CD4-positive, alpha-beta T cell treated with Interleukin-4 for 4 hours (primary cell): ENCODE measurements around the gene DVL1.
"Not testable (repeated sequence)": the region's sequence is repeated elsewhere in the genome, so short reads cannot be mapped to it uniquely, and the experiment has no call there.

Source experiments
- DNase-seq: peaks from one replicate; pipeline ENCODE4 v3.0.0-alpha.2; 2020

DVL1 gene

DNA sequence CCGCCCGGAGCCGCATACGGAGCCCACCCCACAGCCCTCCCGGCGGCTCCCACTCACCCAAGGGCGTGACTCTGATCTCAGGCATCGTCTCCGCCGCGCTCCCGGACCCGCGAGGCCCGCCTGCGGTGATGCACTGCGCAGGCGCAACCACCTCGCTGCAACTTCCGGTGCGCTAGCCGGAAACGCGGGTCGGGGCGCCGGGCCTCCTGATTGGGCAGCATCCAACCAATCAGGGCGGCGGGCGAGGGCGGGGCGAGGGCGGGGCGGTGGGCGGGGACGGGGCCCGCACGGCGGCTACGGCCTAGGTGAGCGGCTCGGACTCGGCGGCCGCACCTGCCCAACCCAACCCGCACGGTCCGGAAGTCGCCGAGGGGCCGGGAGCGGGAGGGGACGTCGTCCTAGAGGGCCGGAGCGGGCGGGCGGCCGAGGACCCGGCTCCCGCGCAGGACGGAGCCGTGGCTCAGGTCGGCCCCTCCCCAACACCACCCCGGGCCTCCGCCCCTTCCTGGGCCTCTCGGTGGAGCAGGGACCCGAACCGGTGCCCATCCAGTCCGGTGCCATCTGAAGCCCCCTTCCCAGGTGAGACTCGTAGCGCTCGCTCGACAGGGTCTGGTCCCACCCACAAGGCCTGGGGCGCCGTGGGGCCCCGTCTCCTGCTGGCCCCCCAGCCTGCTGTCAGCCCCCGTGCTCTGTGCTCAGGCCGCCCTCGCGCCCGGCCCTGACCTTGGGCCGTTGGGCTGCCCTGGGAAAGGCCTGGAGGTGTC, 24.5 kb downstream of the DVL1 start, which contains the start of the genes CPTP and INTS11:
Gene CPTP (plus strand): TSS at position 279 of the 764 bp plus-strand sequence. CDS start 2,109 bp downstream, outside the sequence.
Gene INTS11 (minus strand): TSS at position 137 of the 764 bp plus-strand sequence. CDS start 52 bp downstream, at position 85.
- DNase-seq: peak; percentile 93

DNA sequence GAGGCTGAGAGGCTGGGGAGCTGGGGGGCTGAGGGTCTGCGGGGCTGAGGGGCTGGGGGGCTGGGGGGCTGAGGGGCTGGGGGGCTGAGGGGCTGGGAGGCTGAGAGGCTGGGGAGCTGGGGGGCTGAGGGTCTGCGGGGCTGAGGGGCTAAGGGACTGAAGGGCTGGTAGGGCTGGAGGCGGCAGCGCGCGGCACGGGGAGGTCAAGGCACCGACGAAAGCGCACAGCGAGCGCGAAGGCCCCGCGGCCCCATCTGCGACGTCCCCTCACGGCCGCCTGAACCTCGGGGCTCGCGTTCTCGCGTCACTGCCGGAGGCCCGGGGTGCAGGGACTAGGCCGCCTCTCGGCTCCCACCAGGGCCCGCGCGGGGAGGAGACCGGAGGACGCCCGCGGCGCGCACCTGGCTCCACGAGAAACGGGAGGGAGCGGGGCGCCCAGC, 25.1 kb downstream of the DVL1 start:
- DNase-seq: no peak

DNA sequence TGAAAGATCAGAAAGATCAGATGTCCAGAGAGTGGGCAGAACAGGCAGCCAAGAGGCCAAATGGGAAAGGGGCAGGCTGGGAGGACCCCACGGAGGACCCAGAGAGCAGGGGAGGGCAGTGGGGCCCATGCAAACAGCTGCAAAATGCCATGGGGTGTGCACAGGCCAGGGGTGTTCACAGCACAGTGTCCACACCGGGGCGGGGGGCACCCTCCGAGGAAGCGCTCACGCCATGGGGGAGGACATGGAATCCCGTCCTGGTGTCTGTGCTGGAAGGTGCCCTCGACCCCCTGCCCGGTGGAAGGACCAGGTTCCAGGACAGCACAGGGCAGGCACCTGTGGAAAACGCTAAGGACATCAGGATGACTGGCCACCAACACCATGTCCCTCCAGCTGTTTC, 26.3 kb downstream of the DVL1 start:
- DNase-seq: no peak

DNA sequence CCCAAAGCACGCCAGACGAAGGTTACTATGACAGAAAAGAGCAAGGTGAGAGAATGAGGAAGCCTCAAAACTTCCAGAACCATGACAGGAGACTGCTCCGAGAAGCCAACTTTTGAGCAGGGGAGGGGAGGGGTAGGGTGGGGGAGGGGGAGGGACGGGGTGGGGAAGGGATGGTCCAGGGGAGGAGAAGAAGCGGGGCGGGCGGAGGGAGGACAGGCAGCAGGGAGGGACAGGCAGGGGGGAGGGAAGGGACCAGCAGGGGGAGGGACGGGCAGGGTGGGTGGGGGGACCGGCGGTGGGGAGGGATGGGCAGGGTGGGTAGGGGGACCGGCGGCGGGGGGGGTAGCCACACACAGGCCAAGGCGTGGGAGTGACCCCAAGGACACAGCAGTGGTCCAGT, 26.8 kb downstream of the DVL1 start:
- DNase-seq: no peak

DNA sequence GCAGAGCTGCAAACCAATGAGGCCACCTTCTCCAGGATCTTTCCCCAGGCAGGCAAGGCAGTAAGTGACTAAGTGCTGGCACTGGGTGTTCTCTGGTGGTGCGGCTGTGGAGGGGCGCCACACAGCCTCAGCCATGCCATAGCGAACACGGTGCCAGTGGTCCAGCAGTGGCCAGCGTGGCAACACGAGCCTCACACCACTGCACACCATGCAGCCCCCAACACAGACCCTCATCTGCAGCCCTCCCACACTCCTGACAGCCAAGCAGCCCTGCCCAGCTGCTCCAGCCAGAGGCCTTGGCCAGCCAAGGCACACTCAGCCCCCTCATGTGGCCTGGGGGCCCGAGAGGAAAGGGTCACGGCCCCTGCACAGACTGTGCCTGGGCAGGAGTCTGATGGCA, 27.7 kb downstream of the DVL1 start:
- DNase-seq: no peak

DNA sequence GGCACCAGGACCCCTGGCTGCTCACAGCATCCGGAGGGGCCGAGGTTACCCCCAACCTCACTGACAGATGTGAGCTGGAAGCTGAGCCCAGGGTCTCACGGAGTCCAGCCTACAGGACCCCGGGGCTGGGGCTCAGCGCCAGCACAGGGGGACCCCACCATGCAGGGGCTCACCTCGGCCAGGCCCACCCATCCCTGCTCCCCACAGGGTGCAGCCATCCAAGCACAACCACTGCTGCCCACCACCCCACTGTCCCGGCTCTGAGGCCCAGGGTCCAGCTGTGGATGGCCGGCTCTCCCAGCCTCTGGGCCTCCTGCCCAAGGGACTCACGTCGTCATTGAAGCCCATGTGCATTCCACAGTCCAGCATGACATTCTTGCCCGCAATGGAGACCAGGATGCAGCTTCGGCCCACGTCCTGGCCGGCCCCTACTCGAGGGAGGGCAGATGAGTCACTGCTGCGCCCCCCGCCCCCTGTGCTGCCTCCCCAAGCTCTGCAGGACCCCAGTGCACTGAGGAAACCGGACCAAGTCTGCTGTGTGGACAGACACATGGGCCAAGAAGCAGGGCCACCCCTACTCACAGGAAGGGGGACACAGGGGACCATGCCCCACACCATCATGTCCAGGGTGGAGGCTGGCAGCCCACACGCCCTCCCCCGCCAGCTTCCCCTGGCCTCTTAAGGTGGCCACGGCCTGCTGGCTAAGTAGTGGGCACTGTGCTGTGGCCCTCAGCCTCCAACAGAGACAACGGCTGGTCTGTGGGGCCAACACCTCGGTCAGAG, 28.4 kb downstream of the DVL1 start:
- DNase-seq: no peak

DNA sequence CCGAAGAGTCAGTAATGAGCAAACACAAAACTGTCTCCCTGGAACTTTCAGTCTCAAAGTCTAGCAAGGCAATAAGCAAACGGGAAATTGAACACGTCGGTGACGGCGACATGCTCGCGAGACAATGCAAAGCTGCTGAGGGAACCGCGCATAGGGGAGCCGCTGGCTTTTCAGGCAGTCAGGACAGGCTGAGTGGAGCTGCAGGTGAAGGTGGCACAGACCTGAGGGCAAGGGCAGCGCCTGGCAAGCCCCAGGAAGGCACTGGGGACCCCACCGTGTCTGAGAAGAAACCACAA, 29.6 kb downstream of the DVL1 start:
- DNase-seq: no peak

DNA sequence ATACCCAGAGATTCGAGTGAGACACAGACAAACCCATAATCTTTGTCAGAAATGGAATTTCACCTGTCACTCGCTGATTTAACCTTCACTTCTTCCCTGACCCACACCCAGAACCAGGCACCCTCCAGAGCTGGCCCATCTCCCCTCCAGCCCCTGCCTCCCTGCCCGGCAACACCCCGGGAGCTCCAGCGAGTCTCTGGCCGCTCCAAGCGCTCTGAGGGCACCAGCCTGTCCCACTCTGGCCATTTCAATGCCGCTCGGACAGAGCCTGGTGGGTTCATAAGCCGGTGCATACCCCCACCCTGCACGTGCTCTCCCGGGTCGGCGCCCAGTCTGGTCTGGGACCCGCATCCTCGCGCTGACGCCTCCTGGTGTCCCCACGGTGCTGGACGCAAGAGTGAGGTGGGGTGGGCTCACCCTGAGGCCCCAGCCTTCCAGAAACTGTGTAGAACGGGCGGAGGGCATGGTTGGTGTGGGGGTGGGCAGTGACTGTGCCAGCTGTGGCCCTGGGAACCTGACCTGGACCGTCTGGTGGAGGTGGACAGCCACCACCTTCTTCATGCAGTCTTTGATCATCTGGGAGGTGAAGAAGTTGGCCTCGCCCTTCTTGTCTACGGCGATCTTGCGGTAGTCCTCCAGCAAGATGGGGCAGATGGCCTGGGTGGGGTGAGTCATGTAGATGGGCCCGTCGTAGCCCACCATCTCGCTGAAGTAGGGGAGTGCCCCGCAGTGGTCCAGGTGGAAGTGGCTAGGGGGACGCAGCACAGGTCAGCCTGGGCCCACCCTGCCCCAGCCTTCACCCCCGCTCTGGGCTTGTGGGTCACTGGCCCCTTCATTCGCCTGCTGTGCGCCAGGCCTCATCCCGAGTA, 30.2 kb downstream of the DVL1 start:
- no peak for DNase-seq

DNA sequence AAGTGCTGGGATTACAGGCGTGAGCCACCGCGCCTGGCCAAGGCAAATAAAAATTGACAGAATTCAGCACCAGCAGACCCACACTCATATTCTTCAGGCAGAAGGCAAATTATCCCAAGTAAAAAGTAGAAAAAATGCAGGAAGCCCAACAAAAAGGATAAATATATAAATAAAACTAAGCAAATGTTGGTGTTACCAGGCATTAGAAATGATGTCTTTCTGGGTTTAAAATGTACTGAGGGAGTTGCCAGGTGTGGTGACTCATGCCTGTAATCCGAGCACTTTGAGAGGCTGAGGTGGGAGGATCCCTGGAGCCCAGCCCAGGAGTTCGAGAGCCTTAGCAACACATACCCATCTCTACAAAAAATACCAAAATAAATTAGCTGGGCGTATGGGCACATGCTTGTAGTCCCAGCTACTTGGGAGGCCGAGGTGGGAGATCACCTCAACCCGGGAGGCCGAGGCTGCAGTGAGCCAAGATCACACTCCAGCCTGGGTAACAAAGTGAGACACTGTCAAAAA, 31.0 kb downstream of the DVL1 start:
- no peak for DNase-seq

DNA sequence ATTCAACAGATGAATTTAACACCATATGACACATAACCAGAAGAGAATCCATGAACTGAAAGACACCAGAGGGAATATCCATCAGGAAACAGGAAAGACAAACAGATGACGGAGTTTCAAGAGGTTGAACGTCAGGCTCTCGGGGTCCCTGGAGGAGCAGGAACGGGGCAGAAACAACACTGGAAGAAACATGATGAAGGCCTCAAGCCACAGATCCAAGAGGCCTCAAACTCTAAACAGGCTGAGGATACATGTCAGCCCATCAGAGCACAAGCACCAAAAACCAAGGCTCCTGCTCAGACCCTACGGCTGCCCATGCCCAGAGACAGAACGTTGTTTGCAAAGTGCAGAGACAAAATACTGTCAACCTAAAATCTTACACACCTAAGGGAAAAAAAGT, 31.8 kb downstream of the DVL1 start:
- DNase-seq: no peak

DNA sequence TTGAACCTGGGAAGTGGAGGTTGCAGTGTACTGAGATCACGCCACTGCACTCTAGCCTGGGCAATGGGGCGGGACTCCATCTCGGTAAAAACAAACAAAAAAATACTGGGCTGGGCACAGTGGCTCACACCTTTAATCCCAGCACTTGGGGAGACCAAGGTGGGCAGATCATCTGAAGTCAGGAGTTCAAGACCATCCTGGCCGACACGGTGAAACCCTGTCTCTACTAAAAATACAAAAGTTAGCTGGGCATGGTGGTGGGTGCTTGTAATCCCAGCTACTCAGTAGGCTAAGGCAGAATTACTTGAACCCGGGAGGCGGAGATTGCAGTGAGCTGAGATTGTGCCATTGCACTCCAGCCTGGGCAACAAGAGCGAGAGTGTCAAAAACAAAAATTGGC, 33.0 kb downstream of the DVL1 start:
- DNase-seq: not testable (repeated sequence)

DNA sequence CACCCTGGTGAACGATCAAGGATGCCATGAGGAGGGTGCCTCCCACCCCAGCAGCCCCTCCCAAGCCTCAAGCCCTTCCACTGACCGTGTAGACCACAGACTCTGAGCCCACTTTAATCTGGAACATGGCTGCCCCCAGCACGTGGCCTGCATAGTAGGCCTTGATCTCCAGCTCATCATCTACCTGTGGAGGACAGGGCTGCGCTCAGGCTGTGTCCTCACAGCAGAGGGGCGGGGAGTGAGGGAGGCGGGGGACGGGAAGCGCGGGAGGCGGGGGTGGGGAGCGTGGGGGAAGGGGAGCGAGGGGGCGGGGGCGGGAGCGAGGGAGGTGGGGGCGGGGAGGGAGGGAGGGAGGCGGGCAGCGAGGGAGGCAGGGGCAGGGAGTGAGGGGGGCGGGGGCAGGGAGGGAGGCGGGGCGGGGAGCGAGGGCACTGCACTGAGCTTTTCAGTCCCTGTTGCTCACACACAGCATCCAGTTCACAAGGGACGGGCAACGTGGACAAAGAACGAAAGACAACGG, 33.7 kb downstream of the DVL1 start:
- no peak for DNase-seq

DNA sequence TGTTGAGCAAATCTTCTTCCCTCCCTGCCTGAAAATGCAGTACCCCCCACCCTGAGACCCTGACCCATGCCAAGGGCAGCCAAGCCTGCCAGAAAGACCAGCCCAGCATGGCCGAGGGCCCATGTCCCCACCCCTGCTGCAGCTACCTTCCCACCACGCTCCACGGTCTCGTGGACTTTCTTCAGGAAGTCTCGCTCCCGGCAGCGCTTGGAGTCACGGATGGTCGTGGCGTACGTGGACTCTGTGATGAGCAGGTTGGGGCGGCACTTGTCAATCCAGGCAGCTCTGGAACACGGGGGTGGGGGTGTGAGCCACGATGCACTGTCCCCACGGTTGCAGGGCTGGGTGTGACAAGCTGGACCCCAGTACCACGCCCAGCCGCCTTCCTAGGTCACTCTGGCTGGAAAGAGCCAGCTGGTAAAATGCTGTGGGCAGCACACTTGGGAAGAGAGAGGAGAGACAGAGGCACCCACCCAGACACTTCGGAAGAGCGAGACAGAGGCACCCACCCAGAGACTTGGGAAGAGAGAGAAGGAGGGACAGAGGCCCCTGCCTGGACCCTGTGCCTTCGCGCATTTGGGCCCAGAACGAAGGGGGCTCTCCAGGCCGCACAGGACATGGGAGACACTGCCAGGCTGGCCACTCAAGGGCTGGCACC, 34.4 kb downstream of the DVL1 start:
- DNase-seq: no peak

DNA sequence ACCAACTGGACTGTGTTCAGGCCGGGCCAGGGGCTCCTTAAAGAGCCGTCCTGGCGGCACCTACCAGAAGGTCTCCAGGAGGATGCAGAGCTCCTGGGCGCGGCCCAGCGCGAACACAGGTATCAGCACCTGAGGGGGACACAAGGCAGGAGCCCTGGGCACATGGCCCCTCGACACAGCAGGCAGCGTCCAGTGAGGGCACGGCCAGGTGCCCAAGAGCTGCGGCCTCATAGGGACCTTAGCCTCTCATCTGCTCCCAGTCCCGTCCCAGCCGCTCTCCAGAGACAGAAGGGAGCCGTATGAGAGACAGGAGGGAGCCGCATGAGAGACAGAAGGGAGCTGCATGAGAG, 35.0 kb downstream of the DVL1 start:
- no peak for DNase-seq

DNA sequence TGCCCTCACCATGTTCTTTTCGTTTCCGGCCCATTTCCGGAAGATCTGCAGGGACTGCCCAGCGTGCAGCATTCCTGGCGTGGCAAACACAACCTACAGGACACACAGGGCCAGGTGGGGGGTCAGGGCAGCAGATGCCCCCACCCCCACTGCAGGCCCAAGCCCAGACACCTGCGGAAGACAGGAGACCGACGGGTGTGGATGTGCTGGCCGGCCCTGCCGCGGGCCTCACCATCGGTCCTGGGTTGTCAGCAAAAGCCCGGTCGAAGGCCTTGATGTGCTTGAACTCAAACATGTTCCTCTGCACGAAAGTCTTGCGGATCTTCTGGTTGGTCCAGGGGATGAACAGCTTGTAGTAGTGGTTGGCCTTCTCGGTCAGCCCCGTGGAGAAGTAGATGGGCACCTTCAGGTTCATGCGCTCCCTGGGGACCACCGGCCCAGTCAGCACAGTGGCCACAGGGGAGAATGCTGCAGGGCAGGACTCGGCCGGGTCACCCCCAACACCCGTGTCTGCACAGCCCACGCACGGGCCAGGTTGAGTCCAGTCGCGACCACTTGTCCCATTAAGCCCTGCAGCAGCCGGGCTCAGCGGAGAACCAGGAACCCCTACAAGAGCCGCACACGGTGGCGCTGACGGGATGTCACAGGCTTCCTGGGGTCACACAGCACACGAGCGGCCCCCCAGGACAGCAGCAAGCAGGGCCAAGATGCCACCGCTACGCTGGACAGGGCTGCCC, 35.5 kb downstream of the DVL1 start:
- DNase-seq: no peak

DNA sequence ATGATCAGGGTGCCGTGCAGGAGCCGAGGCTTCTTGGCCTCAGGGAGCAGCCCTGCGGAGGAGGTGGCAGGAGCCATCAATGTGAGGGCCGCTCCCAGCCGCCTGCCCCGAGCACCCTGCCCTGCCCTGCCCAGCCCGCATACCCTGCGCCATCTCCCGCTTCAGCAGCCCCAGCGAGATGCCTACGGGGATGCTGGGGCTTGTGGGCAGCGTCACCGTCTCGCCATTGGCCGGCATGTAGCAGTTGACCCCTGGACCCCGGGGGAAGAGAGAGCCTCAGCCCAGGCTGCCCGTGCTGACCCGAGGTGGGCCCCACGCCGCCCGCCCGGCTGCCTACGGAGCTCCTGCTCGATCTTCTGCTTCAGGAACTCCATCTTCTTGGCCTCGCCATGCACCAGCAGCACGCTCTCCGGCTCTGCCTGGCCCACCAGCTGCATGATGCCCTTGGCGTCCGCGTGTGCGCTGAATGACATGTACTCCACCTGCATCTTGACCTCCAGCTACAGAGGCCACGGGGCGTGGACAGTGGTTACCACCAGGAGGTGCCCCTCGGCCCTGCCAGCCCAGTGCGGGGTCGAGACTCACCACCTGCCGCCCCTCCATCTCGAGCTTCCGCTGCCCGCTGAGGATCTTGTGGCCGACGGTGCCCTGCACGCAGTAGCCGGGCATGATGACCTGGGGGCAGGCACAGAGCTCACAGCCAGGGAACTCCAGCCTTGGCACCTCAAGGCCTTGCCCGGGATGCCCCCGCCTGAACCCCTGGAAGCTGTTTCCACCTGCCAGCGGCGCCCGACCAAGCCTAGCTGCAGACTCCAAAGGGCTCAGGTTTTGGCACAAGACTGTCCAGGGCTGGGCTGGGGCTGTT, 36.5 kb downstream of the DVL1 start:
- DNase-seq: no peak

DNA sequence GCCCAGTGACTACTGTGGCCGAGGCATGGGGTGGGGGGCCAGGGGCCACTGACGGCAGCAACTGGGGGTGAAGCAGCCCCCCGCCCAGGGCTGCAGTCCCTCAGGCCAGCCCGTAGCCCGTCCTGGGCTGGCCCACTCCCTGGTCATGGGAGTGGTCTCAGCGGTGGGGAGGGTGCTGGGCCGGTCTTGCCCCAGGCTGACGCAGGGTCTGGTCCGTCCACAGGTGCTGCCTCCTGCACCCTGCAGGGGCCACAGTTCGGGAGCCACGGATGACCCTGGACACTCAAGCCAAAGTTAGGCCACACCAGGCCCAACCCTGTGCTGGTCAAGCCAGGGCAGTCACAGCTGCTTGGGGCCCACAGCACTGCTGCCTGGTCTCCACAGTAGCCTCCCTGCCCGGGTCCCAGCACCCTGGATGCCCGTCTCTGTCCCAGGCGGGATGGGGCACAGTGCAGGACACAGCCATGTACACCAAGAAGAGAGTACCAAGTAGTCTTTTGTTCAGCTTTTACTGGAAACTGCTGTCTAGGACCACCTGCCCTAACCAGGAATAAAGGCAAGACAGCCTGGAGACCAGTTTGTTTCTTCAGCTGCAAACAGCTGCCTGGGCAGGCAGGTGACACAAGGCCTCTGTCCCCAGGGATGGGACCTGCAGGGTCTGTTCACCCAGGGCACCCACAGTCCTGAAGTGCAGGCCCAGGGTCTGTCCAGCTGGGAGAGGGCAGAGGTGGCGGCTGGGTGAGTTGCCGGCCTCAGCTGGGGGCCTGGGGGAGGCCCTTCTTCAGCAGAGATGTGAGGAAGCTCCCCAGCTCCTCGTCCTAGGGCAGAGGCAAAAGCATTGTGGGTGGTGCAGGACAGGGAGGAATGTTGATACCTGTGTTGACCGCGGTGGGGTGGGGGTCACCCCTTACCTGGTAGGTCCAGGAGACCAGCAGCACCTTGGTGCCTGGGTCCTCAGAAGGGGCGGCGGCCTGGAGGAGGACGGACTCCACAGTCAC, 37.8 kb downstream of the DVL1 start:
- DNase-seq: no peak

DNA sequence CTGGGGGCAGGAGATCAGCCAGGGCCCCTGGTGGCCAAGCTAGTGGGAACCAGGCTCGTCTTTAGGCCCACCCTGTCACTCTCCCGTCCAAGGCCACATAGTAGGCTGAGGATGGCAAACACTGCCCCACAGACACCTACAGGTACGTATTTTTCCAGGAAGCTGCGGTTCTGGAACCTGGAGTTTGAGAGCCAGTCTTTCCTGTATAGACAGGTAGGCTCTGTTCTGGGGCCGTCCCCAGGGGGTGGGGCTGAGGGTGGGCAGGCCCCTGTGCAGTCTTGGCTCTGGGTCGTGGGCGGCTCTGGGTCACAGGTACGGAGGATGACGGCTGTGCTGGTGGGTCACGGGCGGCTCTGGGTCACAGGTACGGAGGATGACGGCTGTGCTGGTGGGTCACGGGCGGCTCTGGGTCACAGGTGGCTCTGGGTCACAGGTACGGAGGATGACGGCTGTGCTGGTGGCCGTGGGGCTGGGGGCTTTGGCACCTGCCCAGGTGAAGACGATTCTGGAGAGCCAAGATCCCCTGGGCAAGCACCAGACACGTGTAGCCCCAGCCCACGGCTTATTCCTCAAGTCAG, 38.7 kb downstream of the DVL1 start:
- no peak for DNase-seq

DNA sequence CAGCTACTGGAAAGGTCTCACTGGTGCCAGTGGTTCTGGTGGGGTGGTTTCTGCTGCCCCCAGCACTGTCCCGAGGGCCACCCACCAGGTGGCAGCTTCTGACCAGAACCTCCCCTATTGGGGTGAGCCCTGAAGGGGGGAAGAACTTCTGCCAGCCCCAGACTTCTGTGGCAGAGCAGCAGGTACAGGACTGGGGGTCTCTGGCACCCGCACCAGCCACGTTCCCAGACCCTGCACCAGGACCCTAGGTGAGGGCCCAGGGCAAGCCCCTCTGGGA, 39.2 kb downstream of the DVL1 start:
- no peak for DNase-seq
